Globus pallidus (tissue), 1 donor: ENCODE results near the gene HES2.
"Not testable (repeated sequence)": the region's sequence is repeated elsewhere in the genome, so short reads cannot be mapped to it uniquely, and the experiment has no call there.

Source experiments
- DNase-seq: peaks from one replicate; pipeline ENCODE4 v3.0.0-alpha.2; 2015; ENCODE audit warnings: low spot score

The HES2 gene

DNA sequence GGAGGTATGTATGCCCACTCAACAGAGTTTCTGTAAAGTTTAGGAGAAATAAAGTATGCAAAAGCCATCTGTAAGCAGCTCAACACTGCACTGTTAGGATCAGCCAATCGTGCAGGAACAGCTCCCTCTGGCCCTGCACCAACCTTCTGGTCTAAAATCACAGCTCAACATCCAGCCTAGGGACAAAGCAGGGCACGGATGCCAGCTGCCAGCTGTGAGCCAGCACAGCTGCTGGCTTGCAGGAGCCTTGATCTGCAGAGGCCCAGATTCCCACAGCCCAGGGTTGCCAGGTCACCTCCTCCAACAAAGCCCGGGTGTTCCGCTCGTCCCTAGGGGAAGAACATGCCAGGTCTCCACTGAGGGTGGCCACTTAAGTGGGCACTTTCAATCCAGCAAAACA lies 34.8 kb downstream of the HES2 start:
- peak; percentile 92 for DNase-seq

GRCh38 chr1:6384135-6384534 lies 35.6 kb downstream of the HES2 start:
- DNase-seq: no peak

GRCh38 chr1:6380037-6380436 lies 39.7 kb downstream of the HES2 start:
- no peak for DNase-seq

GRCh38 chr1:6378096-6378746 lies 41.5 kb downstream of the HES2 start:
- no peak for DNase-seq

- DNase-seq: no peak
Measured at GRCh38 chr1:6373961-6374720, 45.6 kb downstream of the HES2 start.

- not testable (repeated sequence) for DNase-seq
Measured at GRCh38 chr1:6372236-6372635, 47.5 kb downstream of the HES2 start.

DNA sequence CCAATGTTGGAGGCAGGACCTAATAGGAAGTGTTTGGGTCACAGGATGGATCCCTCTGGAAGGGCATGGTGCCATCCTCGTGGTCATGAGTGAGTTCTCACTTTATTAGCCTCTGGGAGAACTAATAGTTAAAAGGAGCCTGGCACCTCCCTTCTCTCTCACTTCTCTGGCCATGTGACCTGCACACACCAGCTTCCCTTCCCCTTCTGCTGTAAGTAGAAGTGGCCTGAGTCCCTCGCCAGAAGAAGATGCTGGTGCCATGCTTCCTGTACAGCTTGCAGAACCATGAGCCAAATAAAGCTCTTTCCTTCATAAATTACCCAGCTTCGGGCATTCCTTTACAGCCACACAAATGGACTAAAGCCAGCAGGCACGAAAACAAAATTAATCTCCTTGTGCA lies 49.7 kb downstream of the HES2 start:
- DNase-seq: no peak

DNA sequence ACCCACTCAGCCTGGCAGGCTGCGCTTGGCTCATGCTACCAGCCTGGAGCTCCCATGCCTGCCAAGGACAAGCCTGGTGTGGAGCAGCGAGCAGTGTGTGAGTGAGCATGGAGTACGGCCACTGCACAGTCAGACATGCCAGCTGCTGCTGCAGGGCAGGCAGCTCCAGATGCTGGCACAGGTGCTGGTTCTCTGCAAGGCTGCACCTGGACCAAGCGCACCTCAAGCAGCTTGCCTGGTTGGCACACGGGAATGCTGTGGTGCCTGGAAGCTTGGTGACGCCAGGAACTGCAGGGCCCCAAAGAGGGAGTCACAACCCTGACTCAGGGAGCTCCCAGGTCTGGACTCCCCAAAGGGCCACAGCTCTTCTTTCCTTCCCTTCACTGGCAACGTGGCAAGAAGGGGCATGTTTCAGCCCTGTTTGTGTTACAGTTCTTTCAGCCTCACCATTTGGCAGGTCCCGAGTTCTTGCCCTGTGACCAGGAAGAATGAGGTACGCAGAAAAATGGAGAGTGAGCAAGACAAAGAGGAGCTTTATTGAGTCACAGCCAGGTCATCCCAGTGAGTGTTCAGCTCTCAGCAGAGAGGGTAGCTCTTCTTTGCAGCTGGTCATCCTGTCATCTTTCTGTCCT lies 52.2 kb downstream of the HES2 start:
- DNase-seq: no peak

GRCh38 chr1:6365047-6365446 lies 54.7 kb downstream of the HES2 start:
- DNase-seq: no peak

- DNase-seq: peak; percentile 42
Measured at GRCh38 chr1:6363085-6363884, 56.4 kb downstream of the HES2 start.
